ENCODE measurements around the gene UBE2R2. TPM values are rescaled to one million over a fixed set of nuclear protein-coding genes. Genes with fewer than 3 reads are reported as not detected.

Gene UBE2R2
- total and polyA plus RNA-seq, 2 donors (not counting 3 experiments of a cell fraction or from before 2014, with no cell fraction given) = 23.9 to 54.3 TPM

- ChIA-PET POLR2A (no interaction called here), CTCF (interaction anchor here (0.9 to 1.2 kb wide), 2 partner anchors 10 to 14 kb away, joined by 3 to 7 read pairs; no protein-coding TSS in a partner anchor)
- Histone ChIP-seq H3K4me1 (ENCODE audit: control insufficient read depth, extremely low read depth, insufficient read depth, low read length) (no peaks in the 10 kb centered on the region), H3K79me2 (ENCODE audit: control insufficient read depth, insufficient read depth, low read length) (no peaks in the 10 kb centered on the region), H3K9me3 (replicated peaks; ENCODE audit: control insufficient read depth, insufficient read depth, low read length) (no peaks in the 10 kb centered on the region), H3K4me3 (replicated peaks in 1 of 3; ENCODE audit: insufficient read depth in 1 of 3, low read depth in 1 of 3, low read length in 3 of 3) (no peak overlapping the region), H3K4me2 (ENCODE audit: insufficient read depth, low read length) (no peak overlapping the region), H3K27ac (ENCODE audit: insufficient read depth, low read depth, low read length) (no peak overlapping the region), H3K27me3 (ENCODE audit: control insufficient read depth in 2 of 2, insufficient read depth in 2 of 2, low read length in 2 of 2) (no peaks in the 10 kb centered on the region), H3K36me3 (ENCODE audit: control insufficient read depth in 2 of 2, extremely low read depth in 1 of 2, insufficient read depth in 2 of 2, low read length in 2 of 2) (no peaks in the 10 kb centered on the region), H3K9ac (replicated peaks; ENCODE audit: extremely low read depth, insufficient read depth, low read length) (no peak overlapping the region), H2AFZ (ENCODE audit: low read depth, low read length) (no peak overlapping the region), H4K20me1 (replicated peaks; ENCODE audit: control insufficient read depth, extremely low read depth, insufficient read depth, low read length) (no peaks in the 10 kb centered on the region), H3K9me1 (replicated peaks; ENCODE audit: control insufficient read depth, extremely low read depth, insufficient read depth, low read length) (no peaks in the 10 kb centered on the region)
- BruUV-seq (replicated peaks) = no TSS peak
- TF ChIP-seq GATA2 (IDR thresholded peaks at IDR 0.05; ENCODE audit: insufficient read depth, insufficient read length, low read depth, low read length) (no peak), MYC (IDR thresholded peaks at IDR 0.05; ENCODE audit: low read depth, low read length) (no peak), CTCF (IDR thresholded peaks at IDR 0.05; ENCODE audit: extremely low read depth in 1 of 2, insufficient read depth in 1 of 2, low read depth in 1 of 2, low read length in 2 of 2) (no peak), MAX (IDR thresholded peaks at IDR 0.05; ENCODE audit: insufficient read depth, insufficient read length) (no peak), JUN (IDR thresholded peaks at IDR 0.05; ENCODE audit: borderline replicate concordance, insufficient read depth, insufficient read length, low read depth) (no peak), EZH2 (IDR thresholded peaks at IDR 0.05; ENCODE audit: borderline replicate concordance, low read depth, low read length, severe bottlenecking) (no peak), POLR2A (IDR thresholded peaks at IDR 0.05; ENCODE audit: low read depth, low read length) (no peak)
- FAIRE-seq (peak; percentile 47), DNase-seq (ENCODE audit: low read depth, low spot score) (no peak)
- dilution Hi-C loops (cut with MboI; ENCODE audit: extremely low pct_ligation_motif_present, low sequenced_read_pairs) (no loop called here), intact Hi-C loops (cut with micrococcal nuclease) (no loop called here)
These were observed 16.8 kb upstream of the UBE2R2 start for GRCh38 chr9:33799928-33800704.
